ENCODE measurements around the gene HDAC2. TPM values are rescaled to one million over a fixed set of nuclear protein-coding genes. Genes with fewer than 3 reads are reported as not detected.

HDAC2 gene
- total and polyA plus RNA-seq, 2 donors (not counting 1 experiment from before 2014, with no cell fraction given): 30.8 to 58.3 TPM

DNA sequence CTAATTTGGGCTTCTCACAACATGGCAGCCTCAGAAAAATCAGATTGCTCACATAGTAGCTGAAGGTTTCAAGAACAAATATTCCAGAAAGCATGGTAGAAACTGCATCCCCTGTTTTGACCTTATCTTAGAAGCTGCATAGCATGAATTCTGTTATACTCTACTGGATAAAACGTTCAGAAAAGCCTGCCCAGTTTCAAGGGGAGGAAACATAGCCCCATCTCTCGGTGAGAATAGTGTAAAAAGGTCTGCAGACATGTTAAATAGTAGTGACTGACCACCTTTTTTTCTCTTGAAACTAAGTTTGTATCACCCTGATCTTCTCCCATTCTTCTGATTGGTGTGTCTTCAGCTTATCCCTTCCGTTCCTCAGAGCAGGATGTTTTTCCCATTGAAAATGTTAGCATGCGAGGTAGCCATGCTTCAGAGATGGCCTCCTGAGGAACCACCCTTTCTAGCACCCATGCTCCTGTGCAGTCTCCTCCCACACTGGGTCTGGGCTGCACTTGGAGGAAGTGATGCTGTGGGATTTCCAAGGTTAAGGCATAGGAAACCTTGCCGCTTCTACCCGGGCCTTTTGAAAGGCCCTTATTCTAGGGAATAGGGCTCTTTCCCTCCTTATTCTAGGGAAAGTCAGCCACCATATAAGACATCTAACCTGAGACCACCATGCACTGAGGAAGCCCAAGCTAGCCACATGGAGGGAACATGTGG is 63.7 kb downstream of the HDAC2 start:
- no peak overlapping the region for H3K27ac Mint-ChIP-seq
- H3K4me2 ChIP-seq (replicated peaks; ENCODE audit: low read depth, low read length, poor library complexity, severe bottlenecking): no peak overlapping the region
- TF ChIP-seq EZH2 (IDR thresholded peaks at IDR 0.05; ENCODE audit: borderline replicate concordance, insufficient read depth, low read depth, low read length, poor library complexity, severe bottlenecking): no peak
- TF ChIP-seq, protein P1, sequence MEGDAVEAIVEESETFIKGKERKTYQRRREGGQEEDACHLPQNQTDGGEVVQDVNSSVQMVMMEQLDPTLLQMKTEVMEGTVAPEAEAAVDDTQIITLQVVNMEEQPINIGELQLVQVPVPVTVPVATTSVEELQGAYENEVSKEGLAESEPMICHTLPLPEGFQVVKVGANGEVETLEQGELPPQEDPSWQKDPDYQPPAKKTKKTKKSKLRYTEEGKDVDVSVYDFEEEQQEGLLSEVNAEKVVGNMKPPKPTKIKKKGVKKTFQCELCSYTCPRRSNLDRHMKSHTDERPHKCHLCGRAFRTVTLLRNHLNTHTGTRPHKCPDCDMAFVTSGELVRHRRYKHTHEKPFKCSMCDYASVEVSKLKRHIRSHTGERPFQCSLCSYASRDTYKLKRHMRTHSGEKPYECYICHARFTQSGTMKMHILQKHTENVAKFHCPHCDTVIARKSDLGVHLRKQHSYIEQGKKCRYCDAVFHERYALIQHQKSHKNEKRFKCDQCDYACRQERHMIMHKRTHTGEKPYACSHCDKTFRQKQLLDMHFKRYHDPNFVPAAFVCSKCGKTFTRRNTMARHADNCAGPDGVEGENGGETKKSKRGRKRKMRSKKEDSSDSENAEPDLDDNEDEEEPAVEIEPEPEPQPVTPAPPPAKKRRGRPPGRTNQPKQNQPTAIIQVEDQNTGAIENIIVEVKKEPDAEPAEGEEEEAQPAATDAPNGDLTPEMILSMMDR (IDR thresholded peaks at IDR 0.05): no peak
- H2AFZ ChIP-seq (ENCODE audit: insufficient read depth, low read depth, low read length, poor library complexity, severe bottlenecking): no peak overlapping the region
- CTCF ChIA-PET: interaction anchor here (0.9 to 6.1 kb wide), 18 partner anchors 9 to 1735 kb away, joined by 3 to 79 read pairs (median 6); no protein-coding TSS in a partner anchor
- H3K4me3 ChIP-seq (ENCODE audit: control extremely low read depth in 1 of 5, extremely low read depth in 1 of 5, insufficient read depth in 1 of 5, low read depth in 2 of 5, low read length in 4 of 5): no peak overlapping the region
- POLR2A ChIA-PET: no interaction called here
- intact Hi-C loops (cut with micrococcal nuclease): no loop called here
- no peaks in the 10 kb centered on the region for H3K9me3 Mint-ChIP-seq (ENCODE audit: insufficient read depth)
- H3K36me3 ChIP-seq (replicated peaks in 1 of 2; ENCODE audit: control extremely low read depth in 1 of 2, control insufficient read depth in 1 of 2, extremely low read depth in 1 of 2, insufficient read depth in 2 of 2, low read length in 1 of 2): no peaks in the 10 kb centered on the region
- no peak overlapping the region for H3K9ac ChIP-seq (ENCODE audit: low read length)
- DNase-seq (no peak), ATAC-seq (ENCODE audit: low read depth) (no peak)
- peaks cover 2% of the 10 kb centered on the region for H3K4me1 Mint-ChIP-seq
- no peaks in the 10 kb centered on the region for H3K9me3 ChIP-seq (ENCODE audit: control extremely low read depth in 1 of 3, control insufficient read depth in 2 of 3, insufficient read depth in 1 of 3, low read length in 2 of 3)
- H3K79me2 ChIP-seq (ENCODE audit: control insufficient read depth, insufficient read depth, low read length): no peaks in the 10 kb centered on the region
- no peak overlapping the region for H3K27ac ChIP-seq (ENCODE audit: low read length in 2 of 2)
- no peaks in the 10 kb centered on the region for H3K4me1 ChIP-seq (ENCODE audit: control insufficient read depth in 2 of 2, insufficient read depth in 2 of 2, low read length in 2 of 2)
- no peaks in the 10 kb centered on the region for H3K27me3 ChIP-seq (replicated peaks in 1 of 4; ENCODE audit: control extremely low read depth in 1 of 4, control insufficient read depth in 3 of 4, insufficient read depth in 4 of 4, low read length in 3 of 4)
- no peak overlapping the region for H3K4me3 Mint-ChIP-seq
- no peaks in the 10 kb centered on the region for H3K27me3 Mint-ChIP-seq
- 86% methylated on average over 1 of the region's 6 CpGs for WGBS (ENCODE audit: insufficient coverage)
- H4K20me1 ChIP-seq (ENCODE audit: control insufficient read depth, insufficient read depth, low read length, poor library complexity, severe bottlenecking): no peaks in the 10 kb centered on the region

DNA sequence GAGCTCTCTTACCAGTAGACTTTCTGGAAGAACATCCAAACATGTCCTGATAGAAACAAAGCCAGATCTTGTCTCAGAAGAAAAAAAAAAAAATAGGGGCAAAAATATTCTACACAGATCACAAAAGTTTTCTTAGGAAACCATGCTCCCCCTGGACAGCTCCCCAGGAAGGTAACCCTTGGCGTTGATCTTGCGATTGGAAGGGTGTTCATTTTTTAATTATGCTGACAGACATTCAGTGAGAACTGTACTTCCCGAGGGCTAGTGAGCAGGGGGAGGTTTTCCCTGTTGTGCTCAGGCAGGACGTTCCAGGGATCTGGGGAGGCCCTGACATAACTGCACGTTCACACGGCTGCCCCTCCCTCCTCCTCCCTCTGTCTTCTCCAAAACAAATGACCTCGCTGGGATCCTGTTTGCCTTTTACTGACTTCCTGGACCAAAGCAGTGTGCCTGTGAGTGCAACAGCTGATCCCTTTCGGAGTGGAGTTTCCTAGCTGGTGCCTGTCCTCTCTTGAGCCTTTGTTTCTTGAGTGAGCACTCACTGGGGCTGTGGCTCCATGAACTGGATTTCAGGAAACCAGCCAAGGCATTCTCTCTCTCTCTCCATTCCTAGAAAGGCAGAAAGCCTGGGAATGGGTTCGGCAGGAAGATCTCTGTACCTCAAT is 67.2 kb downstream of the HDAC2 start:
- no peak for TF ChIP-seq EZH2 (IDR thresholded peaks at IDR 0.05; ENCODE audit: borderline replicate concordance, insufficient read depth, low read depth, low read length, poor library complexity, severe bottlenecking)
- TF ChIP-seq, protein P1 (IDR thresholded peaks at IDR 0.05): no peak
- H3K36me3 ChIP-seq (replicated peaks in 1 of 2; ENCODE audit: control extremely low read depth in 1 of 2, control insufficient read depth in 1 of 2, extremely low read depth in 1 of 2, insufficient read depth in 2 of 2, low read length in 1 of 2): no peaks in the 10 kb centered on the region
- no peaks in the 10 kb centered on the region for H3K4me1 Mint-ChIP-seq
- H3K9ac ChIP-seq (ENCODE audit: low read length): no peak overlapping the region
- H3K79me2 ChIP-seq (ENCODE audit: control insufficient read depth, insufficient read depth, low read length): no peaks in the 10 kb centered on the region
- DNase-seq (no peak), ATAC-seq (ENCODE audit: low read depth) (no peak)
- no peaks in the 10 kb centered on the region for H3K9me3 Mint-ChIP-seq (ENCODE audit: insufficient read depth)
- H3K4me1 ChIP-seq (ENCODE audit: control insufficient read depth in 2 of 2, insufficient read depth in 2 of 2, low read length in 2 of 2): no peaks in the 10 kb centered on the region
- H3K4me3 ChIP-seq (ENCODE audit: control extremely low read depth in 1 of 5, extremely low read depth in 1 of 5, insufficient read depth in 1 of 5, low read depth in 2 of 5, low read length in 4 of 5): no peak overlapping the region
- H3K27me3 ChIP-seq (replicated peaks in 1 of 4; ENCODE audit: control extremely low read depth in 1 of 4, control insufficient read depth in 3 of 4, insufficient read depth in 4 of 4, low read length in 3 of 4): no peaks in the 10 kb centered on the region
- H3K27me3 Mint-ChIP-seq: no peaks in the 10 kb centered on the region
- H3K4me2 ChIP-seq (replicated peaks; ENCODE audit: low read depth, low read length, poor library complexity, severe bottlenecking): no peak overlapping the region
- CTCF ChIA-PET: no interaction called here
- H3K9me3 ChIP-seq (ENCODE audit: control extremely low read depth in 1 of 3, control insufficient read depth in 2 of 3, insufficient read depth in 1 of 3, low read length in 2 of 3): no peaks in the 10 kb centered on the region
- H3K27ac ChIP-seq (ENCODE audit: low read length in 2 of 2): no peak overlapping the region
- 80% methylated on average over 5 of the region's 9 CpGs for whole genome bisulfite sequencing (ENCODE audit: insufficient coverage)
- no peak overlapping the region for H2AFZ ChIP-seq (ENCODE audit: insufficient read depth, low read depth, low read length, poor library complexity, severe bottlenecking)
- H3K4me3 Mint-ChIP-seq: no peak overlapping the region
- POLR2A ChIA-PET: no interaction called here
- intact Hi-C loops (cut with micrococcal nuclease): no loop called here
- H3K27ac Mint-ChIP-seq: no peak overlapping the region
- H4K20me1 ChIP-seq (ENCODE audit: control insufficient read depth, insufficient read depth, low read length, poor library complexity, severe bottlenecking): no peaks in the 10 kb centered on the region
